GM12878 (cell line): ENCODE results near the gene GRIK3.

Experiments
- CHD2 ChIP-seq: IDR thresholded peaks from 2 replicates; pipeline ENCODE4 v1.6.1; 2011; ENCODE audit warnings: low read depth, low read length, improper control_type of control experiment, borderline replicate concordance
- GABPA ChIP-seq: IDR thresholded peaks from 2 replicates; pipeline ENCODE4 v1.6.1; 2014; ENCODE audit warnings: antibody characterized with exemption, low read depth, mild to moderate bottlenecking, inconsistent platforms
- MYC ChIP-seq: IDR thresholded peaks from 2 replicates; pipeline ENCODE4 v1.6.1; 2011; ENCODE audit warnings: mild to moderate bottlenecking, low read length, moderate library complexity, inconsistent platforms; ENCODE audit not compliant: insufficient read depth, insufficient replicate concordance, insufficient read length, severe bottlenecking
- RELA ChIP-seq: fragments of 450-650 bp; IDR thresholded peaks from 2 replicates; pipeline ENCODE4 v1.8.0; 2014; ENCODE audit warnings: borderline replicate concordance; ENCODE audit not compliant: partially characterized antibody
- TF ChIP-seq, protein P1 (sequence below): IDR thresholded peaks from 2 replicates; pipeline ENCODE4 v1.6.1; 2012; ENCODE audit warnings: low read depth, low read length, improper control_type of control experiment
- TF ChIP-seq, protein P2 (sequence below), 3 experiments: IDR thresholded peaks in 2 of 3; conservative IDR thresholded peaks in 1 of 3; 2 replicates each; pipeline ENCODE4 v1.5.1; 2011; ENCODE audit warnings: low read depth in 3 of 3, low read length in 3 of 3, mild to moderate bottlenecking in 3 of 3, control low read depth in 2 of 3, moderate library complexity in 2 of 3, inconsistent platforms in 1 of 3, mixed read lengths in 1 of 3; ENCODE audit not compliant: control insufficient read depth in 2 of 3, insufficient read depth in 1 of 3; ENCODE audit errors: extremely low read depth in 1 of 3

DNA sequence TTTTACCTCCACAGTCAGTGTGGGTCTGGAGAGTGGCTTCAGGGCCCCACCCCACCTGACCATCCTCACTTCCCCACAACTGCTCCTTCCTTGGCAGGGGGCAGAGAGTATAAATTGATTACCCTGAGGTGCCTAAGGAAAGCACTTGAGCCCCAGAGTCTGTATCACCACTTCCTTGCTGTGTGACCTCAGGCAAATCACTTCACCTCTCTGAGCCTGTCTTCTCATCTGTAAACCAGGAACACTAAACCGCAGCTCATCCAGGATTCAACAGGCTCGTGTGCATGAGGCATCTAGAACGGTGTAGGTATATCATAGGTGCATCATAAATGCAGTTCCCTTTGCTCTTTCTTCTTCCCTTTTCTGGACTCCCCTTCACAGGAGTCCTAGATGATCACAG lies 43.4 kb downstream of the GRIK3 start:
- TF ChIP-seq, protein P1, sequence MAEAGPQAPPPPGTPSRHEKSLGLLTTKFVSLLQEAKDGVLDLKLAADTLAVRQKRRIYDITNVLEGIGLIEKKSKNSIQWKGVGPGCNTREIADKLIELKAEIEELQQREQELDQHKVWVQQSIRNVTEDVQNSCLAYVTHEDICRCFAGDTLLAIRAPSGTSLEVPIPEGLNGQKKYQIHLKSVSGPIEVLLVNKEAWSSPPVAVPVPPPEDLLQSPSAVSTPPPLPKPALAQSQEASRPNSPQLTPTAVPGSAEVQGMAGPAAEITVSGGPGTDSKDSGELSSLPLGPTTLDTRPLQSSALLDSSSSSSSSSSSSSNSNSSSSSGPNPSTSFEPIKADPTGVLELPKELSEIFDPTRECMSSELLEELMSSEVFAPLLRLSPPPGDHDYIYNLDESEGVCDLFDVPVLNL, result no peak
- no peak for TF ChIP-seq RELA
- TF ChIP-seq CHD2, result no peak
- TF ChIP-seq, protein P2, sequence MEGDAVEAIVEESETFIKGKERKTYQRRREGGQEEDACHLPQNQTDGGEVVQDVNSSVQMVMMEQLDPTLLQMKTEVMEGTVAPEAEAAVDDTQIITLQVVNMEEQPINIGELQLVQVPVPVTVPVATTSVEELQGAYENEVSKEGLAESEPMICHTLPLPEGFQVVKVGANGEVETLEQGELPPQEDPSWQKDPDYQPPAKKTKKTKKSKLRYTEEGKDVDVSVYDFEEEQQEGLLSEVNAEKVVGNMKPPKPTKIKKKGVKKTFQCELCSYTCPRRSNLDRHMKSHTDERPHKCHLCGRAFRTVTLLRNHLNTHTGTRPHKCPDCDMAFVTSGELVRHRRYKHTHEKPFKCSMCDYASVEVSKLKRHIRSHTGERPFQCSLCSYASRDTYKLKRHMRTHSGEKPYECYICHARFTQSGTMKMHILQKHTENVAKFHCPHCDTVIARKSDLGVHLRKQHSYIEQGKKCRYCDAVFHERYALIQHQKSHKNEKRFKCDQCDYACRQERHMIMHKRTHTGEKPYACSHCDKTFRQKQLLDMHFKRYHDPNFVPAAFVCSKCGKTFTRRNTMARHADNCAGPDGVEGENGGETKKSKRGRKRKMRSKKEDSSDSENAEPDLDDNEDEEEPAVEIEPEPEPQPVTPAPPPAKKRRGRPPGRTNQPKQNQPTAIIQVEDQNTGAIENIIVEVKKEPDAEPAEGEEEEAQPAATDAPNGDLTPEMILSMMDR (IDR thresholded peaks at IDR 0.05 in 2 of 3, conservative IDR thresholded peaks at IDR 0.05 in 1 of 3; ENCODE audit: control insufficient read depth in 2 of 3, extremely low read depth in 1 of 3, insufficient read depth in 1 of 3, low read depth in 3 of 3, low read length in 3 of 3), result no peak
- TF ChIP-seq GABPA, result no peak
- TF ChIP-seq MYC, result no peak
